ENCODE data around the gene USP35.

USP35 gene

DNA sequence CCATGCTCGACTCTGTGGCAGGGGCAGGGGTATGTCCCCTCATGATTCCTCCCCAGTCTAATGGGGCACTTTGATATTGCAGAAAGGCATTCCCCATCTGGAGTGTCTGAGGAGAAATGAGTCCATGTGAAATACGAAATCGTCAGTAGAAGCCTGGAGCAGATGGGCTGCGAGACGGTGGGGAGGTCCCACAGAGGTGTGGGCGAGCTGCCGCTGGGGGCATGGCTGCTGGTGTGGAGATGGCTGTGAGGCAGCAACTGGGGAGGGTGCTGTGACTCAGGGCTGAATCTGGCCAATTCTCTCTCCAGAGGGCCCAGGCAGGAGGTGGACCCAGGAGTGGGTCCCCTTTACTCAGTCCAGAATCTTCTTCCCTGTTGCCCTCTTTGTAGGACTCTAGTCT is 11.5 kb upstream of the USP35 start:
- H3K79me2 ChIP-seq (ENCODE audit: insufficient read depth, low read length), result no peaks in the 10 kb centered on the region
- no peak overlapping the region for H3K27ac ChIP-seq (ENCODE audit: low read depth, low read length, poor library complexity, severe bottlenecking)
- H3K4me3 ChIP-seq (ENCODE audit: low read depth, low read length, poor library complexity, severe bottlenecking), result no peak overlapping the region
- no peak overlapping the region for H2AFZ ChIP-seq (ENCODE audit: low read length)
- no peak overlapping the region for H3K9ac ChIP-seq (ENCODE audit: low read length)
- H3K9me3 ChIP-seq (ENCODE audit: low read length), result no peaks in the 10 kb centered on the region
- H3K36me3 ChIP-seq (ENCODE audit: insufficient read depth, low read length), result no peaks in the 10 kb centered on the region; the same call in 1 of the 2 replicates
- H3K4me1 ChIP-seq (ENCODE audit: insufficient read depth, low read length, severe bottlenecking), result no peaks in the 10 kb centered on the region
- TF ChIP-seq EZH2 (IDR thresholded peaks at IDR 0.05; ENCODE audit: borderline replicate concordance, low read length), result no peak
- TF ChIP-seq, protein P1, sequence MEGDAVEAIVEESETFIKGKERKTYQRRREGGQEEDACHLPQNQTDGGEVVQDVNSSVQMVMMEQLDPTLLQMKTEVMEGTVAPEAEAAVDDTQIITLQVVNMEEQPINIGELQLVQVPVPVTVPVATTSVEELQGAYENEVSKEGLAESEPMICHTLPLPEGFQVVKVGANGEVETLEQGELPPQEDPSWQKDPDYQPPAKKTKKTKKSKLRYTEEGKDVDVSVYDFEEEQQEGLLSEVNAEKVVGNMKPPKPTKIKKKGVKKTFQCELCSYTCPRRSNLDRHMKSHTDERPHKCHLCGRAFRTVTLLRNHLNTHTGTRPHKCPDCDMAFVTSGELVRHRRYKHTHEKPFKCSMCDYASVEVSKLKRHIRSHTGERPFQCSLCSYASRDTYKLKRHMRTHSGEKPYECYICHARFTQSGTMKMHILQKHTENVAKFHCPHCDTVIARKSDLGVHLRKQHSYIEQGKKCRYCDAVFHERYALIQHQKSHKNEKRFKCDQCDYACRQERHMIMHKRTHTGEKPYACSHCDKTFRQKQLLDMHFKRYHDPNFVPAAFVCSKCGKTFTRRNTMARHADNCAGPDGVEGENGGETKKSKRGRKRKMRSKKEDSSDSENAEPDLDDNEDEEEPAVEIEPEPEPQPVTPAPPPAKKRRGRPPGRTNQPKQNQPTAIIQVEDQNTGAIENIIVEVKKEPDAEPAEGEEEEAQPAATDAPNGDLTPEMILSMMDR (IDR thresholded peaks at IDR 0.05; ENCODE audit: low read length), result no peak
- H4K20me1 ChIP-seq (ENCODE audit: insufficient read depth, low read length), result no peaks in the 10 kb centered on the region
- no peaks in the 10 kb centered on the region for H3K27me3 ChIP-seq (ENCODE audit: insufficient read depth, low read length)
- no peak overlapping the region for H3K4me2 ChIP-seq (ENCODE audit: low read length)
- no peaks in the 10 kb centered on the region for H3F3A ChIP-seq (ENCODE audit: insufficient read depth, low read length)
- no peaks in the 10 kb centered on the region for H3K9me2 ChIP-seq (ENCODE audit: low read depth, low read length)

DNA sequence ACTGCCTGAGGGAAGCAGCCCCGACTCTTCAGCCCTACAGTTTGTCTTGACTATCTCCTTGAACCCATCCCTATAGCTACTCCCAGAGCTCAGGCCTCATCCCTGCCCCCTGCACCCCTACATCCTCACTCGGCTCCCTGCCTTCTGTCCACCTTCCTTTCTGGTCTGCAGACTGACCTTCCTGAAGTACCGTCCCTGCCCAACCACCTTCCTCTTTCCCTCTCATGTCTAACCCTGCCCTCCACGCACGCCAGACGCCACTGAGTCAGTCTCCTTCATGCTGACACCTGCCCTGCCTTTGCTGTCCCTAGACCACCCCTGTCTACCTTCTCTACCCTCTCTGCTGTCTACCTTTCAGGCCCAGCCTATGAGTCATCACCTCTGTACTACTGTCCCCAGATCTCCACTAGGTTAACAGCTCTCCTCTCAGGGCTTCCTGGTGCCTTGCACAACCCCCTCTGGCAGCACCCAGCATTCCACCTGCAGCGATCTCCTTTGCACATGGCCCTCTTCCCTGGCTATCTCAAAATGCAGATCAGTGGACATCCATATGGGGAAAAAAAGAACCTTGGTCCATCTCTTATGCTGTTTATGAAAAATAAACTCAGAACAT is 9.2 kb upstream of the USP35 start:
- Histone ChIP-seq H2AFZ (ENCODE audit: low read length) (no peak overlapping the region), H3K27ac (ENCODE audit: low read depth, low read length, poor library complexity, severe bottlenecking) (no peak overlapping the region), H3F3A (ENCODE audit: insufficient read depth, low read length) (no peaks in the 10 kb centered on the region), H3K36me3 (ENCODE audit: insufficient read depth, low read length) (no peaks in the 10 kb centered on the region), H3K79me2 (ENCODE audit: insufficient read depth, low read length) (no peaks in the 10 kb centered on the region), H3K9me3 (ENCODE audit: low read length) (no peaks in the 10 kb centered on the region), H4K20me1 (ENCODE audit: insufficient read depth, low read length) (no peaks in the 10 kb centered on the region), H3K4me1 (ENCODE audit: insufficient read depth, low read length, severe bottlenecking) (no peaks in the 10 kb centered on the region), H3K4me2 (ENCODE audit: low read length) (no peak overlapping the region), H3K4me3 (ENCODE audit: low read depth, low read length, poor library complexity, severe bottlenecking) (no peak overlapping the region), H3K9me2 (ENCODE audit: low read depth, low read length) (no peaks in the 10 kb centered on the region), H3K9ac (ENCODE audit: low read length) (no peak overlapping the region), H3K27me3 (ENCODE audit: insufficient read depth, low read length) (no peaks in the 10 kb centered on the region)
- TF ChIP-seq, protein P1 (IDR thresholded peaks at IDR 0.05; ENCODE audit: low read length), result no peak
- no peak for TF ChIP-seq EZH2 (IDR thresholded peaks at IDR 0.05; ENCODE audit: borderline replicate concordance, low read length)

GRCh38 chr11:78180751-78181150 is 8.0 kb upstream of the USP35 start:
- no peaks in the 10 kb centered on the region for H3K27me3 ChIP-seq (ENCODE audit: insufficient read depth, low read length)
- H3K4me3 ChIP-seq (ENCODE audit: low read depth, low read length, poor library complexity, severe bottlenecking), result no peak overlapping the region
- no peaks in the 10 kb centered on the region for H3K9me3 ChIP-seq (ENCODE audit: low read length)
- no peaks in the 10 kb centered on the region for H4K20me1 ChIP-seq (ENCODE audit: insufficient read depth, low read length)
- H2AFZ ChIP-seq (ENCODE audit: low read length), result no peak overlapping the region
- no peak overlapping the region for H3K27ac ChIP-seq (ENCODE audit: low read depth, low read length, poor library complexity, severe bottlenecking)
- no peaks in the 10 kb centered on the region for H3K4me1 ChIP-seq (ENCODE audit: insufficient read depth, low read length, severe bottlenecking)
- no peaks in the 10 kb centered on the region for H3K79me2 ChIP-seq (ENCODE audit: insufficient read depth, low read length)
- H3K9ac ChIP-seq (ENCODE audit: low read length), result no peak overlapping the region
- H3F3A ChIP-seq (ENCODE audit: insufficient read depth, low read length), result no peaks in the 10 kb centered on the region
- H3K4me2 ChIP-seq (ENCODE audit: low read length), result no peak overlapping the region
- no peaks in the 10 kb centered on the region for H3K9me2 ChIP-seq (ENCODE audit: low read depth, low read length)
- H3K36me3 ChIP-seq (ENCODE audit: insufficient read depth, low read length), result no peaks in the 10 kb centered on the region
- TF ChIP-seq, protein P1 (IDR thresholded peaks at IDR 0.05; ENCODE audit: low read length), result no peak
- TF ChIP-seq EZH2 (IDR thresholded peaks at IDR 0.05; ENCODE audit: borderline replicate concordance, low read length), result no peak
